Muscle layer of duodenum (tissue), 2 donors: Measurements from ENCODE around the gene PTCH1.
A peak's percentile ranks its signal among the peaks of the same experiment; 100 is the strongest.

ENCODE experiments used
- H3K27ac ChIP-seq: one replicate; pipeline ENCODE4 v1.7.0; 2013; ENCODE audit warnings: mild to moderate bottlenecking, low read length
- H3K27me3 ChIP-seq: one replicate; pipeline ENCODE4 v1.7.0; 2013; ENCODE audit warnings: low read depth, mild to moderate bottlenecking, control low read depth, low read length
- H3K36me3 ChIP-seq, 2 donors: one replicate each; pipeline ENCODE4 v1.7.0; 2013; ENCODE audit warnings: low read length in 2 of 2, control low read depth in 1 of 2, mild to moderate bottlenecking in 1 of 2; ENCODE audit not compliant: insufficient read depth in 2 of 2, control insufficient read depth in 1 of 2
- H3K4me1 ChIP-seq, 2 donors: one replicate each; pipeline ENCODE4 v1.7.0; 2013; ENCODE audit warnings: low read length in 2 of 2, mild to moderate bottlenecking in 2 of 2, control low read depth in 1 of 2, moderate library complexity in 1 of 2; ENCODE audit not compliant: insufficient read depth in 2 of 2, control insufficient read depth in 1 of 2
- H3K4me3 ChIP-seq, 2 donors: one replicate each; pipeline ENCODE4 v1.7.0; 2013; ENCODE audit warnings: low read length in 2 of 2, low read depth in 1 of 2, mild to moderate bottlenecking in 1 of 2
- H3K9me3 ChIP-seq, 2 donors: one replicate each; pipeline ENCODE4 v1.7.0; 2013; ENCODE audit warnings: low read length in 2 of 2, control low read depth in 1 of 2, mild to moderate bottlenecking in 1 of 2; ENCODE audit not compliant: control insufficient read depth in 1 of 2
- donor health status: healthy.

Gene PTCH1

DNA sequence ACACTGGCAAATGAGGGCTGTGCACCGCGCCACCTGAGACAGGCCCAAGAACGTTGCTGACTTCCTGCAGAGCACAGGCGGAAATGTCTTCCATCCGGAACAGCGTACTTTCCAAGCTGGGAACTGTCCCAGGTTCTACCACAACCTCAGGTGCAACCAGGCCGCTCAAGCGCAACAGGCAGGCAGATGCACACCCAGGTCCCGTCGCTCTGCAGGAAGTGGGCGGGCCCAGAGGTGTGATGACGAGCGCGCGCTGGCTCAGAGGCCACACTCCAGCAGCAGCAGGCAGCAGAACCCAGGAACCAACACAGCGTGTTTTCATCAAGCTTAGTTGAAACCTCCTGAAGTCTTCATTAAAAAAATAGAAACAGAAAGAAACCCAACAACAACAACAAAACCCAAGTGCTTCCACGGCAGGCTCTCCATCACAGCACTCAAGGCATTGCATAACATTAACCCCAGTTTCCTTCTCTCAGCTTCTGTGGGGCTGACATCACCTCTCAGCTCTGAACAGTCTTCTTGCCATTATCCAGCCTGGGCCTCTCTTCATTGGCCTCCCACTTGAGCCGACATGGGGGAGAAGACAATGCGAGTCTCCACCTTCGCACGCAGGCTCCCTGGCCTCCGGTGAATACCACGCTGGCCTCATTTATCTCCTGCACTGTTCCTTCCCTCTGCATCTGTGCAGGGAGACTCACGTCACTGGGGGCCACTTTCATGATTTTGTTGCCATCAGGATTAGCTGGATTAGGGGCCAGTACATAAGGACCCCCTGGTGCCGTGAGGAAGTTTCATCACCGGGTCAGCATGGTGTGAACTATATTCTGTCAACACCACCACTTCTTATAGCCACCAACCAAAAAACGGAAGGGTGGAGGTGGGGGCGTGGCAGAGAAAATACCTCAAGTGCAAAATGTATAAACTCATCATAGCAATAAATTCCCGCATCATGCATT, 22.1 kb downstream of the PTCH1 start:
- Histone ChIP-seq H3K27me3 (no peaks in the 10 kb centered on the region), H3K4me3 (no peak overlapping the region)

DNA sequence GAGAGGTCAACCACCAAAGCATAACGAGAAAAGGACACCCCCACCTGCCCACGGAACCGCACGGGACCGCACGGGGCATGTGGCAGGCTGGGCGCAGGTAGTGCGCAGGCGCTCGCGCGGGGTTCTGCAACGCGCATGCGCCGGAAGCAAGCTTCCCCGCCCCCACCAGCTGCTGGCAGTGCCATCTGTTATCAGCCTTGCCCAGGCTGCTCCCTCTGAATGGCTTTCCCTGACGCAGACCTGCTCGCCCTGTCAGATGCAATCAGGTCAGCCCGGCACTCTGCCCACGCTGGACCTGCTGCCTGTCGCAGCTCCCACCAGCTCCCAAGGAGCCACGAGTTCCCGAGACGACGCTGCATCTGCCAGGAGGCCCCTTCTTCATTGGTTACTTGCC, 22.8 kb downstream of the PTCH1 start:
- Histone ChIP-seq H3K9me3 (no peaks in the 10 kb centered on the region), H3K36me3 (no peaks in the 10 kb centered on the region)

More for the DNA sequence above, 22.1 kb downstream of the PTCH1 start:
- H3K36me3 ChIP-seq, result no peaks in the 10 kb centered on the region
- H3K27ac ChIP-seq, result peak overlapping the region; percentile 52
- no peaks in the 10 kb centered on the region for H3K9me3 ChIP-seq
- peaks cover 9% of the 10 kb centered on the region in 2 donors for H3K4me1 ChIP-seq

DNA sequence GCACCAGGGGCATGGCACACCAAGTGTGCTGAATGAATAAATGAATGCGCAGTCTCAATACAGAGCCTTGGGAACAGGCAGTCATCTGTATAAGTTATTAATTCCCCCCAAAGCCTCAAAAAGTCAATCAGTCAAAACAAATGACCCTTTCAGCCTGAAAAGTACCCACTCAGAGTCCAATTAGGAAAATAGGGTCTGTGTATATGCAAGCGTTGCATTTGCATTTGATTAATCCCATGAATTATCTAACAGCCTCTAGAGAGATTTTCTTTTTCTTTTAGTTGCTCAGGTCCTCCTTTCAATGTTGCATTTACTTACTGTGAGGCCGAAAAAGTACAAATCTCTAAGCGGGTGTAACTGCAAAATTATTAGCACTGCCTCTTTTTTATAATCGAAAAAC, 23.4 kb downstream of the PTCH1 start:
- Histone ChIP-seq H3K4me1 (peaks cover 4 to 8% of the 10 kb centered on the region in 2 donors), H3K27me3 (no peaks in the 10 kb centered on the region), H3K36me3 (no peaks in the 10 kb centered on the region), H3K4me3 (no peak overlapping the region), H3K9me3 (no peaks in the 10 kb centered on the region), H3K27ac (no peak overlapping the region)

More for the DNA sequence above, 22.8 kb downstream of the PTCH1 start:
- no peaks in the 10 kb centered on the region for H3K27me3 ChIP-seq
- no peak overlapping the region for H3K4me3 ChIP-seq
- H3K27ac ChIP-seq, result no peak overlapping the region
- H3K4me1 ChIP-seq, result peaks cover 9% of the 10 kb centered on the region in 2 donors

DNA sequence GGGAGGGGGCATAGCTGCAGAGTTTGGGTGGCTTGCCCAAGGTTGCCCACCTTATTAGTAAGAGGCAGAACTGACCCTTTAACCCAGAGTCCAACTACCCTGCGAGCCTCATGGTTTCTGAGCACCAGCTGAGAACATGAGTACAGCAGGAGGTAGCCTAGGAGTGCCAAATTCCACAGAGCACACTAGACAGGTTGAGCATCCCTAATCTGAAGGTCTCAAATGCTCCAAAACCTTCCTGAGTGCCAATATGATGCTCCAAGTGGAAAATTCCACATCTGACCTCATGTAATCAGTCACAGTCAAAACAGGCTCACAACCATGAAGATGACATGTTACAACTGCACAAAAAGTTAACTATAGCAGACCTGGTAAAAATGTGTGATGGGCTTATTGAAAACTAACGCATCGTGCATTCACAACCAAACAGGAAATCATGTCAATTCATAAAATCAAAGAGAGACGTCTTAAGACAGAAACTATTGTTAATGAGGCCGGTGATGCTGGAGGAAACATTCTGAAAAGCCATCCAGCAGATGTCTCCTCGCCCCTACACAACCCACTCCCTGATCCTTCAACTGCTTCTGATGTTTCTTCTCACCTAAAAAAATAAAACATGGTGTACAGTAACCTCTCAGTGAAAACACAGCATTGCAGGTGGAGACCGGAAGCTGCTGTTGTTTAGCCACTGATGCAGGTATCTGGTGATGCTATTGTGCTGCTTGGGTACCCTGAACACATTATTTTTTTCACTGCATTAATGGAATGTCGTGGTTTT, 25.0 kb downstream of the PTCH1 start:
- Histone ChIP-seq H3K27ac (no peak overlapping the region), H3K36me3 (no peaks in the 10 kb centered on the region), H3K4me1 (peaks cover 0 to 4% of the 10 kb centered on the region in 2 donors), H3K9me3 (no peaks in the 10 kb centered on the region), H3K4me3 (no peak overlapping the region), H3K27me3 (no peaks in the 10 kb centered on the region)

DNA sequence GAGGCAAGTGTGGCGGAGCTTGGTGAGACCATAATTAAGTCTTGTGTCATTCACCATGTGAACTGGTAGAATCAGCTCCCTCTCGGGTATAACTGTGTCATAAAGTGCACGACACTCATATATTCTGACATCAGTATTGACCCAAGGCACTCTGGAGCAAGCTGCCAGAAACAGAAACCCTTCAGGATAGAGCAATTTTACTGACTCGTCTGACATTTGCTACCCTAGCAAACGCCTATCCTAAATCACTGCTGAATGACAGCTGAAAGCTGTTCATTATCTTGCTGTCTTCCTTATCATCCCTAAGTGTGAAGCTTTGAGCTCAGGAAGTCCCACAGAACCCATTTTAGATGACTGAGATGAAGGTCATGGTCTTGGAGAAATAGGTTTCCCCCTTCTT, 27.8 kb downstream of the PTCH1 start:
- no peak overlapping the region for H3K27ac ChIP-seq
- peaks cover under 1 to 6% of the 10 kb centered on the region in 2 donors for H3K4me1 ChIP-seq

DNA sequence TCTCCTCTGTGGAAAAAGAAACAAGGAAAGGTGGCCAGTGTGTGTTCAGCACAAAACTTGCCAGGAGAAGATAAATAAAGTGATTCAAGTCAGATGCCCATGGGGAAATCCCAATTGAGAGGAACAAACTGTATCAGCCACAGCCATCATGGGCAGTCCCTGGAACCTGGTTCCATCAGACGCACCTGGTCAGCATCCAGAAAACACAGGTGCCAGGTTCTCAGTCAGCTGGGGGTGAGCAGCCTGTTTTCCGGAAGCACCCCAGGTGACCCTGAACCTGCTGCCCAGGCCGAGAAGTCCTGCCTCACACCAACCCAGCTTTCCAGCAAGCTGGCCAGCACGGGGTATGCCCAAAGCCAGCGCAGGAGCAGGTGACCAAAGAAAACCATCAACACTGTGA, 30.5 kb downstream of the PTCH1 start:
- H3K27ac ChIP-seq, result no peak overlapping the region
- H3K36me3 ChIP-seq, result no peaks in the 10 kb centered on the region

More for the DNA sequence above, 27.8 kb downstream of the PTCH1 start:
- Histone ChIP-seq H3K36me3 (no peaks in the 10 kb centered on the region), H3K4me3 (no peak overlapping the region), H3K27me3 (no peaks in the 10 kb centered on the region), H3K9me3 (no peaks in the 10 kb centered on the region)

DNA sequence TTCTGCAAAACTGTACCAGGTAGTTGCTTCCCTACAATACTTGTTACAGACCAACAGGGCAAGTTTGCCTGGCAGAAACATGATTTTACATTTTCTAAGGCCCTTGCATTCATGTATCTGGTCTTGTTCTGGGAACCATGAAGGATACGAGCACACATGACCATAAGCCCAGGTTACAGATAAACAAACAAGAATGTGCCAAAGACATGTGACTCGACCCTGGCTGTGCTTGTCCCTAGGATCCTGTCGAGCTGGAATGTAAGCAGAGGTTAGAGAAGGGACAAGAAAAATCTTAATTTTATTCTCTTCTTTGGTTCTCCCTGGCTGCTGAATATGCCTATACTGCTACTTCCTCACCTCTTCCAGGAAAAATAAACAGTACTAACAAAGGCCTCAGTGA, 32.5 kb downstream of the PTCH1 start:
- H3K4me1 ChIP-seq, result peaks cover 0 to 6% of the 10 kb centered on the region in 2 donors
- H3K27ac ChIP-seq, result no peak overlapping the region
- H3K4me3 ChIP-seq, result no peak overlapping the region
- H3K9me3 ChIP-seq, result no peaks in the 10 kb centered on the region
- H3K27me3 ChIP-seq, result no peaks in the 10 kb centered on the region
- peaks cover 9 to 11% of the 10 kb centered on the region in 2 donors for H3K36me3 ChIP-seq

More for the DNA sequence above, 30.5 kb downstream of the PTCH1 start:
- Histone ChIP-seq H3K4me1 (peaks cover 0 to 6% of the 10 kb centered on the region in 2 donors), H3K9me3 (no peaks in the 10 kb centered on the region), H3K27me3 (no peaks in the 10 kb centered on the region), H3K4me3 (no peak overlapping the region)

DNA sequence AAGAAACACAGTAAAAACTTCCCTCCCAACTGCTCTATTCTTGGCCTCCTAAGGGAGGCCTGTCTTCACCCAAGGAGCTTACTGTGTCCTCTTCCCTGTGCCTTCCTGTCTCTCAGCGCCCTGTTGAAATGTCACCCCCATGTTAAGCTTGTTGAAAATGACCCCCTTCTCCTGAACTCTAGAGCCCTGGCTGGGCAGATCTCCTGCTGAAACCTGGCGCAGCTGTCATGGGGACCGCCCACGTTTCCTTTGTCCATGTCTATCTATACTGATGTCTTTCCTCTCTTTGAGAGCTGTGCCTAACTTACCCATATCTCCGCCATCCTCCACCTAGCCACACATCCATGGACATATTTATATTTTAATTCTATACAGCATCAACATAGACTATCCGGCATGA, 33.3 kb downstream of the PTCH1 start:
- Histone ChIP-seq H3K4me1 (peaks cover 0 to 6% of the 10 kb centered on the region in 2 donors), H3K36me3 (peaks cover 11 to 15% of the 10 kb centered on the region in 2 donors), H3K27ac (no peak overlapping the region), H3K9me3 (no peaks in the 10 kb centered on the region), H3K27me3 (no peaks in the 10 kb centered on the region), H3K4me3 (no peak overlapping the region)

DNA sequence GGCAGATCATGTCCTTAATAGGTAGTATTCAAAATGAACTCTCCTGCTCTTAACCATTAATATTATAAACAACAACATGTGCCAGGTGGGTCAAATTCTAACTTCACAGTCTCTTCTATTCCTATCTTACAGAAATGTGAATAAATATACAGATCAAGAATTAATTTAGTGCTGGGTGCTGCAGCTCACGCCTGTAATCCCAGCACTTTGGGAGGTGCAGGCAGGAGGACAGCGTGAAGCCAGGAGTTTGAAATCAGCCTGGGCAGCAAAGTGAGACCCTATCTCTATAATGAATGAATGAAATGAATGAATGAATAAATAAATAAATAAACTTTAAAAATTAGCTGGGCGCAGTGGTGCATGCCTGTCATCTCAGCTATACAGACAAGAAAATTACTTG, 34.1 kb downstream of the PTCH1 start:
- Histone ChIP-seq H3K4me3 (no peak overlapping the region), H3K36me3 (peaks cover 11 to 21% of the 10 kb centered on the region in 2 donors), H3K27me3 (no peaks in the 10 kb centered on the region), H3K4me1 (peaks cover 0 to 6% of the 10 kb centered on the region in 2 donors), H3K9me3 (no peaks in the 10 kb centered on the region), H3K27ac (no peak overlapping the region)

DNA sequence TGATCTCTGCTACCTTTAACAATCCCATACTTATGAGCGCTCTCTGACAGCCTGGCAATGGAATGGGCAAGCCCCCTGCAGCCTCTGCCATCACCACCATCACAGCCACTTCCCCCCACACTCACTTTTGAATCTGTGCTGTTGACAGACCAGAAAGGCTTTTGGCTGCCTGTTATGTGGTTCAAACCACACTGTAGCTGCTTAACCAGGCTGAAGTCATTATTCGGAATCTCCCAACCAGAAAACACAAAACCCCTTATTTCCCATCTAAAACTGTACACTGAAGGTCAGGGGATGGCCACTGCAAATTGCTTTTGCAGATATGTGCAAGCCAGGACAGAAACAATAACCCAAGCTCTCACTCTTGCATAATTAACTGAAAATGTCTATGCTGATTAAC, 35.8 kb downstream of the PTCH1 start:
- Histone ChIP-seq H3K9me3 (no peaks in the 10 kb centered on the region), H3K27ac (no peak overlapping the region), H3K4me3 (no peak overlapping the region), H3K4me1 (peaks cover 0 to 6% of the 10 kb centered on the region in 2 donors), H3K27me3 (no peaks in the 10 kb centered on the region), H3K36me3 (peaks cover 27 to 35% of the 10 kb centered on the region in 2 donors)

DNA sequence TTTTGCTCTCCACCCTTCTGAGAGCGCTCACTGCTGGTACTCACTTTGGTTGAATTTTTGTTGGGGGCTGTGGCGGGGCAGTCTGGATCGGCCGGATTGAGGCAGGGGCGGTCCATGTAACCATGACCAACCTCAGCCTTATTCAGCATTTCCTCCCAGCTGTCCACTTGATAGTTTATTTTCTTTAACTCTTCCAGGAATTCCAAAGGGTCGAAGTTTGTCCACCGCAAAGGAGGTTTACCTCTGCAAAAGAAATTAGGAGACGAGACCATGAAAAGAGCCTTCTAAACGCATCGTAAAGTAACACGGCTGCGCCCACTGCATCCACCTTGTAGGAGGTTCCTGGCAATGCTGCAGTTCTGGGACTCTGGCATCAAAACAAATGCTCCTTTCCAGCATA, 36.4 kb downstream of the PTCH1 start:
- H3K36me3 ChIP-seq, result peaks cover 33 to 41% of the 10 kb centered on the region in 2 donors
- H3K27ac ChIP-seq, result no peak overlapping the region
- H3K27me3 ChIP-seq, result no peaks in the 10 kb centered on the region
- no peak overlapping the region for H3K4me3 ChIP-seq
- H3K4me1 ChIP-seq, result peaks cover 0 to 6% of the 10 kb centered on the region in 2 donors
- H3K9me3 ChIP-seq, result no peaks in the 10 kb centered on the region
